Measurements from ENCODE around the gene AMELY.
"Not testable (repeated sequence)": the region's sequence is repeated elsewhere in the genome, so short reads cannot be mapped to it uniquely, and the experiment has no call there.

The AMELY gene

GRCh38 chrY:6910372-6911252 is 940 bp downstream of the AMELY start, which contains the start of gene TBL1Y:
Gene TBL1Y, plus strand, starts transcription at chrY:6910697. Its CDS starts 114,388 bp downstream, at chrY:7025085.
- TF ChIP-seq CTCF (IDR thresholded peaks at IDR 0.05) = no peak
- Mint-ChIP-seq H3K4me1 (no peaks in the 10 kb centered on the region), H3K27me3 (ENCODE audit: low read depth, poor library complexity) (no peaks in the 10 kb centered on the region), H3K36me3 (ENCODE audit: low read depth) (no peaks in the 10 kb centered on the region), H3K9me3 (no peaks in the 10 kb centered on the region), H3K27ac (no peak within 1 kb of the TSS), H3K4me3 (no peak within 1 kb of the TSS)
- DNase-seq = no peak

DNA sequence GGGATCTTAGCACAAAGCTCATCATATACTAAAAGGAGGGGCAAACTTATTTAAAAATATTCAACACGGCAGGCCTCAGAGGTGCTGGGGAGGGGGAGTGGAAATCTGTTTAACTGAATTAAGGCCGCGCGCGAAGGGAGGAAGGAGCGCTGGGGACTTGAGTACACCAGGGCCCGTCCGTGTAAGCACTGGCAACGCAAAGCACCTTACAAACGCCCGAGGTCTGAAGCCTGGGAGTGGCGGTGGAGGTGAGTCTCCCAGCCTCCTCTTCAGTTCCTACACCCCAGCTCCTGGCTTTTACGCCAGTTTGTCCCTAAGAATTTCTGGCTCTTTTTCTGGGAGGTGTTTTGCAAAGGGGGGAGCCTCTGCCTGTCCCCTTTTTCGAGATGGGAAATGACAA is 1.7 kb downstream of the AMELY start:
- DNase-seq = no peak
- Mint-ChIP-seq H3K4me1 (no peaks in the 10 kb centered on the region), H3K27ac (no peak overlapping the region), H3K36me3 (ENCODE audit: low read depth) (no peaks in the 10 kb centered on the region), H3K27me3 (ENCODE audit: low read depth, poor library complexity) (no peaks in the 10 kb centered on the region), H3K9me3 (no peaks in the 10 kb centered on the region), H3K4me3 (no peak overlapping the region)
- TF ChIP-seq CTCF (IDR thresholded peaks at IDR 0.05) = no peak

DNA sequence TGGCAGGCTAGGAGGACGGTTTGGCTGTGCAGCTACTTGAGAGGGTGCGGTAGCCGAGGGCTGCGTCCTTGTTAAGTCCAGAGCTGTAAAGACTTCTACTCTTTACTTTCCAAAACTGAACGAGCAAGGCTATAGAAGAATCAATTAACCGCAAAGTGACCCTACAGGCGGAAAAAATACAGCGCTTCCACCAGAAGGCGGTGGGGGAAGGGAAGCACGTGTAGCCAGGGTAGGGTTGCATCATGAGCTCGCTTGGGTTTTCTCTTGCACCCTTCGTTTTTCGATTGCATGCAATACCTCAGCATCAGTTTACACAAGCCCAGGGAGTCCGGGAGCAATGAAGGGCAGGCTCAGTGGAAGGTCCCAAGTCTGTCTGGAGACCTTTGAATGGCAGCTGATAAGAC is 2.4 kb downstream of the AMELY start:
- no peaks in the 10 kb centered on the region for H3K4me1 Mint-ChIP-seq
- H3K27ac Mint-ChIP-seq = no peak overlapping the region
- no peak overlapping the region for H3K4me3 Mint-ChIP-seq
- no peaks in the 10 kb centered on the region for H3K36me3 Mint-ChIP-seq (ENCODE audit: low read depth)
- DNase-seq = no peak
- no peaks in the 10 kb centered on the region for H3K27me3 Mint-ChIP-seq (ENCODE audit: low read depth, poor library complexity)
- no peaks in the 10 kb centered on the region for H3K9me3 Mint-ChIP-seq
- TF ChIP-seq CTCF (IDR thresholded peaks at IDR 0.05) = no peak

GRCh38 chrY:6908021-6908420 is 3.5 kb downstream of the AMELY start:
- not testable (repeated sequence) for H3K36me3 Mint-ChIP-seq (ENCODE audit: low read depth); DNase-seq; H3K4me3 Mint-ChIP-seq; H3K27ac Mint-ChIP-seq; H3K27me3 Mint-ChIP-seq (ENCODE audit: low read depth, poor library complexity); H3K4me1 Mint-ChIP-seq; H3K9me3 Mint-ChIP-seq

GRCh38 chrY:6907591-6907990 is 4.0 kb downstream of the AMELY start:
- no peak overlapping the region for H3K27ac Mint-ChIP-seq
- no peak overlapping the region for H3K4me3 Mint-ChIP-seq
- no peaks in the 10 kb centered on the region for H3K9me3 Mint-ChIP-seq
- H3K4me1 Mint-ChIP-seq = no peaks in the 10 kb centered on the region
- no peaks in the 10 kb centered on the region for H3K36me3 Mint-ChIP-seq (ENCODE audit: low read depth)
- no peak for DNase-seq
- no peak for TF ChIP-seq CTCF (IDR thresholded peaks at IDR 0.05)
- H3K27me3 Mint-ChIP-seq (ENCODE audit: low read depth, poor library complexity) = no peaks in the 10 kb centered on the region

GRCh38 chrY:6902116-6902515 is 9.4 kb downstream of the AMELY start:
- not testable (repeated sequence) for DNase-seq; H3K4me3 Mint-ChIP-seq; H3K27me3 Mint-ChIP-seq (ENCODE audit: low read depth, poor library complexity); H3K4me1 Mint-ChIP-seq; H3K9me3 Mint-ChIP-seq; H3K36me3 Mint-ChIP-seq (ENCODE audit: low read depth); H3K27ac Mint-ChIP-seq

- TF ChIP-seq CTCF (IDR thresholded peaks at IDR 0.05) = no peak
Observed at GRCh38 chrY:6895236-6895635, 16.3 kb downstream of the AMELY start.

More at GRCh38 chrY:6895236-6895635, 16.3 kb downstream of the AMELY start:
- Mint-ChIP-seq H3K27ac (no peak overlapping the region), H3K36me3 (ENCODE audit: low read depth) (no peaks in the 10 kb centered on the region), H3K9me3 (no peaks in the 10 kb centered on the region), H3K27me3 (ENCODE audit: low read depth, poor library complexity) (no peaks in the 10 kb centered on the region), H3K4me1 (no peaks in the 10 kb centered on the region), H3K4me3 (no peak overlapping the region)
- DNase-seq = no peak
